ENCODE measurements around the gene HIGD2A.

The HIGD2A gene

DNA sequence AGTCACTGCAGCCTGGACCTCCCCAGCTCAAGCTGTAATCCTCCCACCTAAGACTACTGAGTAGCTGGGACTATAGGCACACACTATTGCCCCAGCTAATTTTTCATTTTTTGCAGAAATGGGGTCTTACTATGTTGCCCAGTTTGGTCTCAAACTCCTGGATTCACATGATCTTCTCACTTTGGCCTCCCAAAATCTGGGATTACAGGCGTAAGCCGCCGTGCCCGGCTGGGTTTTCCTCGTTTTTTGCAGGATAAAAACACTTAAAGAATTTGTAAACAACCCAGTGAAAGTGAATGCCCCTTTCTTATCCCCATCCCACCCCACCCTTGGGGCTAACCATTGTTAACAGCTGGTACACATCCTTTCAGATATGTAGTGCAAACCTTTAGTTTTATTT lies 20.0 kb downstream of the HIGD2A start:
- no peaks in the 10 kb centered on the region for H4K20me1 ChIP-seq (ENCODE audit: low read depth, low read length)

DNA sequence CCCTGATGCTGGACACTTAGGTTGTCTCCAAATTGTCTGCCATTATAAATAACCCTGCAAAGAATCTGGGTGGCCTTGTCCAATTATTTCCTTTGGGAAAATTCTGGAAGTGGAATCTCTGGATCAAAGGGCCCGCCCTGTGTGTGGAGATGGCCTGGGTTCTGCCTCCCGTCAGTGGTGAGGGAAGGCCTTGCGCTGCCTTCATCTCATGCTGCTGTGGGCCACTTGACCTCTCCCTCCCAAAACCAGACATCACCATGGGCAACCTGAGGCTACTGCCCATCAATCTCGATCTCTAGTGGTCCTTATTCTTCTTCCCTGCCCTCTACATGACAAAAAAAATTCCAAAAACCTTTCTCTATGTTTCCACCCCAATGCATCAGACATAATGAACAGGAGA lies 21.2 kb downstream of the HIGD2A start:
- H3K4me3 ChIP-seq (ENCODE audit: insufficient read depth, low read length, poor library complexity, severe bottlenecking), result no peak overlapping the region

More for the DNA sequence above, 20.0 kb downstream of the HIGD2A start:
- Histone ChIP-seq H3K9me2 (replicated peaks; ENCODE audit: insufficient read depth, low read length) (no peaks in the 10 kb centered on the region), H3K4me2 (ENCODE audit: low read depth, low read length, poor library complexity, severe bottlenecking) (no peak overlapping the region), H3K9me3 (ENCODE audit: insufficient read depth, low read length) (no peaks in the 10 kb centered on the region), H2AFZ (ENCODE audit: low read depth, low read length, severe bottlenecking) (no peak overlapping the region), H3K27me3 (ENCODE audit: low read length) (no peaks in the 10 kb centered on the region), H3K79me2 (ENCODE audit: insufficient read depth, low read length) (no peaks in the 10 kb centered on the region), H3F3A (ENCODE audit: insufficient read depth) (no peaks in the 10 kb centered on the region), H3K9ac (ENCODE audit: low read length) (no peak overlapping the region), H3K4me3 (ENCODE audit: insufficient read depth, low read length, poor library complexity, severe bottlenecking) (no peak overlapping the region), H3K36me3 (ENCODE audit: low read length) (no peaks in the 10 kb centered on the region), H3K27ac (ENCODE audit: low read depth, low read length) (no peak overlapping the region)
- TF ChIP-seq, protein P1, sequence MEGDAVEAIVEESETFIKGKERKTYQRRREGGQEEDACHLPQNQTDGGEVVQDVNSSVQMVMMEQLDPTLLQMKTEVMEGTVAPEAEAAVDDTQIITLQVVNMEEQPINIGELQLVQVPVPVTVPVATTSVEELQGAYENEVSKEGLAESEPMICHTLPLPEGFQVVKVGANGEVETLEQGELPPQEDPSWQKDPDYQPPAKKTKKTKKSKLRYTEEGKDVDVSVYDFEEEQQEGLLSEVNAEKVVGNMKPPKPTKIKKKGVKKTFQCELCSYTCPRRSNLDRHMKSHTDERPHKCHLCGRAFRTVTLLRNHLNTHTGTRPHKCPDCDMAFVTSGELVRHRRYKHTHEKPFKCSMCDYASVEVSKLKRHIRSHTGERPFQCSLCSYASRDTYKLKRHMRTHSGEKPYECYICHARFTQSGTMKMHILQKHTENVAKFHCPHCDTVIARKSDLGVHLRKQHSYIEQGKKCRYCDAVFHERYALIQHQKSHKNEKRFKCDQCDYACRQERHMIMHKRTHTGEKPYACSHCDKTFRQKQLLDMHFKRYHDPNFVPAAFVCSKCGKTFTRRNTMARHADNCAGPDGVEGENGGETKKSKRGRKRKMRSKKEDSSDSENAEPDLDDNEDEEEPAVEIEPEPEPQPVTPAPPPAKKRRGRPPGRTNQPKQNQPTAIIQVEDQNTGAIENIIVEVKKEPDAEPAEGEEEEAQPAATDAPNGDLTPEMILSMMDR (IDR thresholded peaks at IDR 0.05; ENCODE audit: insufficient read depth, low read length, poor library complexity, severe bottlenecking), result no peak
- TF ChIP-seq EZH2phosphoT487 (conservative IDR thresholded peaks at IDR 0.05; ENCODE audit: low read length), result no peak

DNA sequence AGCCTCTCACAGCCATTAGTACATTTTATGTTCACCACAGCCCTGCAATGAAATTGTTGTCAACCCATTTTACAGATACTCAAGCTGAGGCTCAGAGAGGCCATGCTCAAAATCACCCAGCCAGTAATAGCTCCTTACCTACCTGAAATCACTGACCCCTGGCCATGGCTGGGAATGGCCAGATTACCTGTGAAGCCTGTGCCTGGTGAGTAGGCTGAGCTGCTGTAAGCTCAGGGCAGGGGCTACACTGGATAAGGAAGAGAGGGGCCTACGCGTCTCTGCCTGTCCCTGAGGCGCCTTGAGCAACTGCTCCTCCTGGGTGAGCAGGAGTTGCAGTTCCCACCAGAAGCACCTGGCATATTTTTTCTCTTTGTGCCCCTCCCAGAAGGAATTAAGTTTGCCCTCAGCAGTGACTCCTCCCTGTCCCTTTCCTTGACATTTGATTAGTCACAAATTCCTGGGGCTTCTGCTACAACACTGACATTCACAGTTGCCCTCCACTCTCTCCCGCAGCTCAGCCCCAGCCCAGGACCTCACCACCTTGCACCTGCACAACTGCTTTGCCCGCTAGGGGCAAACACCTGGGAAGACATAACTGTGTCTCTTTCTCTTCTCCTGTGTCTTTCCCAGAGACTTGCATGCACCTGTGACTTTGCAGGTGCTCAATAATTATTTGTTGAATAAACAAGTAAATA lies 22.1 kb downstream of the HIGD2A start:
- Histone ChIP-seq H4K20me1 (ENCODE audit: low read depth, low read length) (no peaks in the 10 kb centered on the region), H2AFZ (ENCODE audit: low read depth, low read length, severe bottlenecking) (no peak overlapping the region), H3K27me3 (ENCODE audit: low read length) (no peaks in the 10 kb centered on the region), H3K36me3 (ENCODE audit: low read length) (no peaks in the 10 kb centered on the region), H3K27ac (ENCODE audit: low read depth, low read length) (no peak overlapping the region), H3K4me3 (ENCODE audit: insufficient read depth, low read length, poor library complexity, severe bottlenecking) (no peak overlapping the region), H3K9me3 (ENCODE audit: insufficient read depth, low read length) (no peaks in the 10 kb centered on the region), H3K79me2 (ENCODE audit: insufficient read depth, low read length) (0 out of 2 replicates have a peak, but pooled peaks cover under 1% of the 10 kb centered on the region), H3K9ac (ENCODE audit: low read length) (no peak overlapping the region), H3K9me2 (replicated peaks; ENCODE audit: insufficient read depth, low read length) (no peaks in the 10 kb centered on the region), H3K4me2 (ENCODE audit: low read depth, low read length, poor library complexity, severe bottlenecking) (no peak overlapping the region), H3F3A (ENCODE audit: insufficient read depth) (no peaks in the 10 kb centered on the region)
- TF ChIP-seq, protein P1 (IDR thresholded peaks at IDR 0.05; ENCODE audit: insufficient read depth, low read length, poor library complexity, severe bottlenecking), result no peak
- no peak for TF ChIP-seq EZH2phosphoT487 (conservative IDR thresholded peaks at IDR 0.05; ENCODE audit: low read length)

More for the DNA sequence above, 21.2 kb downstream of the HIGD2A start:
- Histone ChIP-seq H3K4me2 (ENCODE audit: low read depth, low read length, poor library complexity, severe bottlenecking) (no peak overlapping the region), H3K27ac (ENCODE audit: low read depth, low read length) (no peak overlapping the region), H2AFZ (ENCODE audit: low read depth, low read length, severe bottlenecking) (no peak overlapping the region), H3K36me3 (ENCODE audit: low read length) (no peaks in the 10 kb centered on the region), H3K79me2 (ENCODE audit: insufficient read depth, low read length) (no peaks in the 10 kb centered on the region), H3K9me2 (replicated peaks; ENCODE audit: insufficient read depth, low read length) (no peaks in the 10 kb centered on the region), H3K9ac (ENCODE audit: low read length) (no peak overlapping the region), H3F3A (ENCODE audit: insufficient read depth) (no peaks in the 10 kb centered on the region), H3K9me3 (ENCODE audit: insufficient read depth, low read length) (no peaks in the 10 kb centered on the region), H3K27me3 (ENCODE audit: low read length) (no peaks in the 10 kb centered on the region), H4K20me1 (ENCODE audit: low read depth, low read length) (no peaks in the 10 kb centered on the region)
- TF ChIP-seq EZH2phosphoT487 (conservative IDR thresholded peaks at IDR 0.05; ENCODE audit: low read length), result no peak
- TF ChIP-seq, protein P1 (IDR thresholded peaks at IDR 0.05; ENCODE audit: insufficient read depth, low read length, poor library complexity, severe bottlenecking), result no peak

Measured in SU-DHL-6 (cell line).